A172 (cell line): Measurements from ENCODE around the gene FN1. TPM values are rescaled to one million over a fixed set of nuclear protein-coding genes. Genes with fewer than 3 reads are reported as not detected.
"Not testable (repeated sequence)": the region's sequence is repeated elsewhere in the genome, so short reads cannot be mapped to it uniquely, and the experiment has no call there.

Experiments used
- DNase-seq: peaks from one replicate; pipeline ENCODE4 v3.0.0-alpha.2; 2015; ENCODE audit warnings: low spot score
- total RNA-seq: library from RNA; depleted of rRNA; stranded (reverse); fragments of >200 nt; shearing (Covaris generic); gene quantifications from 2 replicates; pipeline ENCODE4 v1.2.3, GENCODE V29; 2014; rRNA removed

Gene FN1
- total RNA-seq, 1 experiment from 2014 or later, result 15.5 TPM

DNA sequence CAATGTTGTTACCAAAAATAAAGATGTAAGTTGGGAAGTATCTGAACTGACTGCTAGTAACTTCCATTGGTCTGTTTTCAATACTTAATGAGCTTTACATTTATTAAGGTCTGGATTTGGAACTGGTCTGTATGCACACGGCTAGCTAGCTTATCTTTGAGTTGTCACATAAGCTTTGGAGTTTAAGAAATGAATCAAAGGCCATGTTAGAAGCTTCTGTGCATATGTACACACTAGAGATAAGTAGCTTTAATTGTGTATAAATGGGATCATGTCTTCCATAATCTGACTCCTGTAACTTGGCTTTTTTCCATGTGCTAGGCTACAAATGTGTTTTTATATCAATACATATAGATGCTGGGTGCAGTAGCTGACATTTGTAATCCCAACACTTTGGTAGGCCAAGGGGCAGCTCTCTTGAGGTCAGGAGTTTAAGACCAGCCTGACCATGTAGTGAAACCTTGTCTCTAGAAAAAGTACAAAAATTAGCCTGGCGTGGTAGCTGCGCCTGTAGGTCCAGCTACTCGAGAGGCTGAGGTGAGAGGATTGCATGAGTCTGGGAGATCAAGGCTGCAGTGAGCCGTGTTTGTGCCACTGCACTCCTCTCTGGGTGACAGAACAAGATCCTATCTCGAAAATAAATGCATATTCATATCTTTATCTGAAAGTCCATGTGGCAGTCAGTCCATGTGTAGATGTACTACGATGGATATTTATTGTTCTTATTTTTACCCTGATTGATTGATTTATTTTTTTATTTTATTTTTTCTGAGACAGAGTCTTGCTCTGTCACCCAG, 96.8 kb downstream of the FN1 start:
- DNase-seq, result no peak

DNA sequence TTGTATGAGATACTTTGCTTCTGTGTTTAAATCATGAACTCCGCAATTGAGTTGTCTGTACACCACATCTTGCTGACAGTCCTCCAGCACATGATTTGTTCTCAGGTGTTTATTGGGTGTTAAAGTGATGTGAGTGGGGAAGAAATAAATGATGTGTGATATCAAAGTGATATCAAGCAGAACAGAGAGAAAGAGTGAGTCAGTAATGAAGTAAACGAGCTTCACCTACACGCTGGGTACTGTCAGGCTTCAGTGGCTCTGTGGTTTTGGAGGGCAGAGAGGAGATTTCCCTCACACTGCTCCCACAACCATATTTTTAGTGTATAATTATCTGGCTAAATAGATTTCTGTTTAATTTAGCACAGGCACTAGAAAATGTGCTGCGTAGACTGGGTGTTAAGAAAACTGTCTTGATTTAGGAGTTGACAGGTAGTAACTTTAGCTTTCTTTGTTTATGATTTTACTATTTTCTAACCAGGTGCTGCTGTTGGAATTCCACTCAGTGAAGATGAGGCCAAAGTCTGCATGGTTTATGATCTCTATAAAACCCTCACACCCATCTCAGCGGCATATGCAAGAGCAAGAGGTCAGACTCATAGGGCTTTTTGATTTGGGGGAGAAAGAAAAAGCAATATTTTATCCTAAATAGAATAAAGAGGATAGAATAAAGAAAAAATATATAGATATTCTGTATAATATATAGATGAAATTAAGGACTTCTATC, 102.8 kb downstream of the FN1 start:
- no peak for DNase-seq

DNA sequence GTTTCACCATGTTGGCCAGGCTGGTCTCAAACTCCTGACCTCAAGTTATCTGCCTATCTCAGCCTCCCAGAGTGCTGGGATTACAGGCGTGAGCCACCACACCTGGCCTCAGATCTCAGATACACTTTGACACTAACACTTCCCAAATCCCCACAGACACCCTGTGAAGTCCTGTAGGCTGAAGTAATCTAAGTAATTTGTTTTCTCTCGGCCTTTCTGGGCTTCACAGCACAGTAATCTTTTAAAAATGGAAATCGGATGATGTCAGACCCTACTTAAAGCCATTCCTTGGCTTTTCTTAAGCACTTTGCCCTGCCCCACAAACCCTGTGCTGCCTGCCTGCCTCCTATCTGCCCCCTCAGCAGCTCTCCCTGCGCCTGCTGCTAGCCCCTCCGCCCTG, 107.8 kb downstream of the FN1 start:
- no peak for DNase-seq

DNA sequence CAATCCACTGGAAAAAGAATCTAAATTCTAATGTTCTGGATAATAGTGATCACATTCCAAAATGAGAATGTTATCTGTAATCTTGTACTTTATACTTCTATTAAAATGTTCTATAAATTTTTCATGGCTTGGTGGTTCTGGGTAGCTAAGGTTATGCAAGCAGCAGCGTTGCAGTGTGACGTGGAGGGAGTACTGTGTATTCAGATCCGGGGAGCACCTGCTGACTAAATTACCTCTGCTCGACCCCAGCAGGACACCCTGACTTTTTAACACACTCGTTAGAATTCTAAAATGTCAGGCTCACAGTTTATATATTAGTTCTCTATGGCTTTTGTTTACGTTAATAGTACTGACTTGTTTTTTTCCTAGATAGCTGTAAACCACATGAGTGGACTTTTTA, 111.1 kb downstream of the FN1 start:
- DNase-seq, result no peak

DNA sequence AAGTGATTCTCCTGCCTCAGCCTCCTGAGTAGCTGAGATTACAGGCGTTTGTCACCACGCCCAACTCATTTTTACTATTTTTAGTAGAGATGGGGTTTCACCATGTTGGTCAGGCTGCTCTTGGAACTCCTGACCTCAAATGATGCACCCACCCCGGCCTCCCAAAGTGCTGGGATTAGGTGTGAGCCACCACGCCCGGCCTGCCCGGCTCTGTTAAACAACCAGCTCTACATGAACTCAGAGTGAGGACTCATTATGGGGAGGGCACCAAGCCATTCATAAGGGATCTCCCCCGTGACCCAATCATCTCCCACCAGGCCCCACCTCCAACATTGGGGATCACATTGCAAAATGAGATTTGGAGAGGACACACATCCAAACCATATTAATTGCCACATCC, 115.2 kb downstream of the FN1 start:
- no peak for DNase-seq

DNA sequence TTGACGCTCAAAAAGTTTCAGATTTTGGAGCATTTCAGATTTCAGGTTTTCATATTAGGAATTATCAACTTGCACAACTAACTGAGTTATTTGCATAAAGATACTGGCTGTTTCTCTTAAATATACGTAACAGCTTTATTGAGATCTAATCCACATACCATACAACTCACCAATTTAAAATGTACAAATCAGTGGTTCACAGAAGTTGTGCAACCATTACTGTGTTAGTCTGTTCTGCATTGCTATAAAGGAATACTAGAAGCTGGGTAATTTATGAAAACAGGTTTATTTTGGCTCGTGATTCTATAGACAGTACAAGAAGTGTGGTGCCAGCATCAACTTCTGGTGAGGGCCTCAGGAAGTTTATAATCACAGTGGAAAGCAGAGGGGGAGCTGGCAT, 115.8 kb downstream of the FN1 start:
- no peak for DNase-seq

DNA sequence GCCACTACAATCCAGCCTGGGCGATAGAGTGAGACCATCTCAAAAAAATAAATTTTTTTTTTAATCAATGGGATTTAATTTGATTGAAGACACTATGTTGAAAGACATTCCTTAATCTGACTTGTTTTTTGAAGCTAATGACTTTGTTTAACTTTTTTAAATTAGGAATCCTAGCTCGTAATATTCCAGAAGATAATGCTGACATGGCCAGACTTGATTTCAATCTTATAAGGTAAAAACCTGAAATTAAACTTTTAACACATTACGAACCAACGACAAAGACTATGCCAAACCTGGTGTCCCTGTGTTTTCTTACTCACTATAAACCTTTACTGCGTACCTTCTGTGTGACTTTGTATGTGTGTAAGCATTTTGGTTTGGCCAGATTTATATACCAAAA, 116.4 kb downstream of the FN1 start:
- DNase-seq, result no peak

DNA sequence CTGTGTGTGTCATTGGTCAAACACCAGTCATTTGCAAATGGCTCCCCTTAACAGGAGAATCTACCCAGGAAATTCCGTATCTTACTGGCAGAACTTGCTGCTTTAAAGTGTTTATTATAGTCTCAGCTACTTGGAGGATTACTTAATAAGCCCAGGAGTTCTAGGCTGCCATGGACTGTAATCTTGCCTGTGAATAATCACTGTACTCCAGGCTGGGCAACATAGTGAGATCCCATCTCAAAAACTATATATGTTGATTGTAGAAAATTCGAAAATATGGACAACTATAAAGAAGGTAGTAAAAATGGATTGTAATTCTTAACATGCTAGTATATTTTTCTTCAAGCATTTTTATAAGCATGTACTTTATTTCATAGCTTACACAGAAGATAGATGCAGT, 119.5 kb downstream of the FN1 start:
- no peak for DNase-seq

DNA sequence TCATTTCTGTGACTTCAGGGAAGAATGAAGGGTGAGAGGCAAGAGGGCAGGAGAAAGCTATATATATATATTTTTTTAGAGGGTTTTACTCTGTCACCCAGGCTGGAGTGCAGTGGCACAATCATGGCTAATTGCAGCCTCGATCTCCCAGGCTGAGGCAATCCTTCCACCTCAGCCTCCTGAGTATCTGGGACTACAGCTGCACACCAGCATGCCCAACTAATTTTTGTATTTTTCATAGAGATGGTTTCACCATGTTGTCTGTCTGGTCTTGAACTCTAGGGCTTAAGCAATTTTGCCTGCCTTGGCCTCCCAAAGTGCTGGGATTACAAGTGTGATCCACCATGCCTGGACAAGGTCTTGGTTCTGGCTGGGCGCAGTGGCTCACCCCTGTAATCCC, 120.6 kb downstream of the FN1 start:
- DNase-seq, result no peak

DNA sequence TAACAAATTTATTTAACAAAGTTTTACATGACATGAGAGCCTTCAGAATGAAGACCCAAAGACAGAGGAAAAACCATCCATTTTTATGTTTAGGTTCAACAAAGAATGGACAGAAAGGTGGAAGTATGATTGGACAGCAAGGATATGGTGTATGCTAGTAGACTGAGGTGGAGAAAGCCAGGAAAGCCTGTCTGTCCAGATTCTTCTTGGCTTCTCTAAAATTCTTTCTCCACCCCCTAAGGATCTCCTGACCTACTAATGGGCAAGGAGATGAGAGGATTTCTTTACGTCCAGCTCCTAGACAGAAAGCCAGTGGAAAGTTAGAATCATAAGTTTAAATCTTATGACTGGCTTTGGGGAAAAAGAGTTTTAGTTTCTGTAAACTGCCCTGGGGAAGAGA, 121.0 kb downstream of the FN1 start:
- DNase-seq, result no peak

DNA sequence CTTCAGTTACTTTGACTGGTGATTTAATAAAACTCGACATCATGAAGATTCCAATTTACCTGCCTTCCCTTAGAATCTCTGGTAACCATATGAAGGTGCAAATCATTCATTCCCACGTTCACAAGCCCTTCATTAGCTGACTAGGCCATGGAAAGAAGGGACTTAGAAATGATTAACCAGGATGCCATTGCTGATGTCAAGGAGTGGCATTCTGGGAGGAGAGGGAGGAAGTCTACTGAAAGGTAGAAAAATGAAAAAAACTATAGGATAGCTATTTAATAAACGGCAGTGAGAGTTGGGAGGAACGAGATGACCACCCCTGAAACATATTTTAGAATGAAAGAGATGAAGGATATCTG, 122.6 kb downstream of the FN1 start:
- DNase-seq, result no peak

DNA sequence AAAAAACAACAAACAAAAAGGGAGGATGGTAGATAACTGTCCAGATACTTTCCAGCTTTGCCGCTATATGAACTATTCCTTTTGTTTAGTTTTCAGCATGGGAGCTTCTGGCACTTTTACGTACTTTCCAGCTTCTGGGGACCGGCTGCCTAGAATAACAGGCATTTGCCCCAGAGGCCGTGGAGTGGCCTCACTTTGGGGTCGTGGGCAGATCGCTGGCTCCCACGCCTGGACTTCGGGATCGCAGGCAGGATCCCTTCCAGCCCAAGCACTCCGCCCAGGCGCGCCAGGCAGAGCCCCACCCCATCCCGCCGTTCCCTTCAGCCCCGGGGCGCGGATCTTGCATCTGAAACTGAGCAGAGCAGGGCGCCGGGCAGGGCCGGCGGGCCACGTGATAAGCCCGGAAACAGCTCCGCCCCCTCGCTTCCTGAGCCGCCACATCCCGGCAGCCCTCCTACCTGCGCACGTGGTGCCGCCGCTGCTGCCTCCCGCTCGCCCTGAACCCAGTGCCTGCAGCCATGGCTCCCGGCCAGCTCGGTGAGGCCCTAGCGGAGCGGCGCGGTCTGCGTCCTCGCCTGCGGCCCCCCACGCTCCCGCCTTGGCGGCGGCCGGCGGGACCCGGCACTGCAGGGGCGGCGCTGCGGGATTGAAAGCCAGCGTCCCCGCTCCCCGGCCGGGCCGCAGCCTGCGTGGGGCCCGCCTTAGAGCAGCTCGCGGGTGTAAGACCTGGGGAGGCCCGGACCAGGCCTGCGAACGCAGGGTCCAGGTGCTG, 124.1 kb downstream of the FN1 start, which contains the start of gene ATIC:
ATIC (plus strand) TSS at position 435 of the 772 bp plus-strand sequence; CDS start at position 519, 84 bp downstream.
- peak; percentile 94 for DNase-seq

DNA sequence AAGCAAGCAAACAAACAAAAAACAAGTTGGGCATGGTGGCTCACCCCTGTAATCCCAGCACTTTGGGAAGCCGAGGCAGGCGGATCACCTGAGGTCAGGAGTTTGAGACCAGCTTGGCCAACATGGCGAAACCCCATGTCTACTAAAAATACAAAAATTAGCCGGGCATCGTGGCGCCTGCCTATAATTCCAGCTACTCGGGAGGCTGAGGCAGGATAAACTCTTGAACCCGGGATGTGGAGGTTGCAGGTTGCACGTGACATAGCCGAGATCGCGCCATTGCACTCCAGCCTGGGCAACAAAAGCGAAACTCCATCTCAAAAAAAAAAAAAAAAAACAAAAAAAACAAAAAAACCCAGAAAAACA, 124.6 kb downstream of the FN1 start:
- DNase-seq, result not testable (repeated sequence)

Other genes starting within 250 kb of the FN1 start
- 28.3 and 33.2 TPM in 2 replicates for gene ATIC, start 124.0 kb downstream of the FN1 start, total RNA-seq